ENCODE results near the gene XPNPEP2. TPM values are rescaled to one million over a fixed set of nuclear protein-coding genes. Genes with fewer than 3 reads are reported as not detected.

The XPNPEP2 gene
- total RNA-seq, 1 experiment from 2014 or later, result not detected

DNA sequence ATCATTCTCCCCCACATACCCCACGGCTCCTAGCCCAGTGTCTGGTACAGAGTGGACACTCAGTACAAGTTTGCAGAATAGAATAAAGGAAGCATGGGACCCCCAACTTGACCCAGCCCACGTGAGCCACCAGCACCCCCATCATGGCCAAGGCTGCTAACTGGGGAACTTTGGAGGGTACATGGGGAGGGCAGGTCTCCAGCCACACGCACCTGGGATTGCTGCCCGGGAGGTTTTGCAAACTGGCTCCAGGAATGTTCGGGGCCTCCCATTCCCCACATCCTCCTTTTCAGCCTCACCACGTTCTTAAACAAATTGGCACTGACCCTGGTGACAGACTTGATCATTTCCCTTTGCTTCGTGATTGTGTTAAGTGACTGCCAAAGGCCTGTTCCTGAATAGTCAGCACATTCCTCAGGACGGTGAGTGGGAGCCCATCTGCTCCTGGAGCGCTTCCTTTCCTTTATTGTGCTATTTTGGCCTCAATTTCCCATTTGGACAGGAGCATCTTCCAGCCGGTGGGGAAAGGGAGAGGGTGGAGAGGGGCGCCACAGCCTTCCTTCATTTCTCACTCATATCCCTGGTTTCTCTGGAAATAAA lies 18.7 kb upstream of the XPNPEP2 start:
- TF ChIP-seq CTCF (IDR thresholded peaks at IDR 0.05; ENCODE audit: unreplicated experiment), result no peak
- no peaks in the 10 kb centered on the region for H3K4me1 Mint-ChIP-seq (ENCODE audit: low read depth, unreplicated experiment)
- no peak overlapping the region for H3K27ac Mint-ChIP-seq (ENCODE audit: unreplicated experiment)
- peaks cover 72% of the 10 kb centered on the region for H3K27me3 Mint-ChIP-seq (ENCODE audit: unreplicated experiment)
- CTCF ChIA-PET, result no interaction called here
- intact Hi-C loops (cut with micrococcal nuclease; ENCODE audit: unreplicated experiment), result no loop called here
- no peaks in the 10 kb centered on the region for H3K9me3 Mint-ChIP-seq (ENCODE audit: low read depth, unreplicated experiment)
- H3K4me3 Mint-ChIP-seq (ENCODE audit: low read depth, unreplicated experiment), result no peak overlapping the region
- no TSS peak for BruUV-seq (replicated peaks)
- no peak for DNase-seq
- H3K36me3 Mint-ChIP-seq (ENCODE audit: insufficient read depth, unreplicated experiment), result no peaks in the 10 kb centered on the region

DNA sequence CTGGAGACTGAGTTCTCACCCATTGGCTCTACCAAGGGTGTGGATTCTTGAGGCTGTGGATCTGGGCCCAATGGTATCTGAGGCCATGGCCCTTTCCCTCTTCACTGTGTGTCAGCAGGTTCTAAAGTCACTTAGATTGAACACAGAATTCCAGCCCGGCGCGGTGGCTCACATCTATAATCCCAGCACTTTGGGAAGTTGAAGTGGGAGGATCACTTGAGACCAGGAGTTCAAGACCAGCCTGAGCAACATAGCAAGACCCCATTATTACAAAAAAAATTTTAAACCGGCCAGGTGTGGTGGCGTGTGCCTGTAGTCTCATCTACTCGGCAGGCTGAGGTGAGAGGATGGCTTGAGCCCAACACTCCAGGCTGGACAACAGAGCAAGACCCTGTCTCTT lies 18.0 kb upstream of the XPNPEP2 start:
- H3K27me3 Mint-ChIP-seq (ENCODE audit: unreplicated experiment), result peaks cover 73% of the 10 kb centered on the region
- CTCF ChIA-PET, result no interaction called here
- H3K9me3 Mint-ChIP-seq (ENCODE audit: low read depth, unreplicated experiment), result no peaks in the 10 kb centered on the region
- no peak overlapping the region for H3K27ac Mint-ChIP-seq (ENCODE audit: unreplicated experiment)
- no peak for TF ChIP-seq CTCF (IDR thresholded peaks at IDR 0.05; ENCODE audit: unreplicated experiment)
- no TSS peak for BruUV-seq (replicated peaks)
- DNase-seq, result no peak
- H3K4me3 Mint-ChIP-seq (ENCODE audit: low read depth, unreplicated experiment), result no peak overlapping the region
- intact Hi-C loops (cut with micrococcal nuclease; ENCODE audit: unreplicated experiment), result no loop called here
- no peaks in the 10 kb centered on the region for H3K4me1 Mint-ChIP-seq (ENCODE audit: low read depth, unreplicated experiment)
- H3K36me3 Mint-ChIP-seq (ENCODE audit: insufficient read depth, unreplicated experiment), result no peaks in the 10 kb centered on the region

GRCh38 chrX:129721414-129721813 lies 17.4 kb upstream of the XPNPEP2 start:
- H3K9me3 Mint-ChIP-seq (ENCODE audit: low read depth, unreplicated experiment), result no peaks in the 10 kb centered on the region
- CTCF ChIA-PET, result no interaction called here
- intact Hi-C loops (cut with micrococcal nuclease; ENCODE audit: unreplicated experiment), result no loop called here
- peaks cover 68% of the 10 kb centered on the region for H3K27me3 Mint-ChIP-seq (ENCODE audit: unreplicated experiment)
- H3K36me3 Mint-ChIP-seq (ENCODE audit: insufficient read depth, unreplicated experiment), result no peaks in the 10 kb centered on the region
- no peaks in the 10 kb centered on the region for H3K4me1 Mint-ChIP-seq (ENCODE audit: low read depth, unreplicated experiment)
- no peak for TF ChIP-seq CTCF (IDR thresholded peaks at IDR 0.05; ENCODE audit: unreplicated experiment)
- H3K27ac Mint-ChIP-seq (ENCODE audit: unreplicated experiment), result no peak overlapping the region
- H3K4me3 Mint-ChIP-seq (ENCODE audit: low read depth, unreplicated experiment), result no peak overlapping the region
- no TSS peak for BruUV-seq (replicated peaks)
- DNase-seq, result no peak

GRCh38 chrX:129721870-129722269 lies 16.9 kb upstream of the XPNPEP2 start:
- intact Hi-C loops (cut with micrococcal nuclease; ENCODE audit: unreplicated experiment), result no loop called here
- Mint-ChIP-seq H3K27ac (ENCODE audit: unreplicated experiment) (no peak overlapping the region), H3K9me3 (ENCODE audit: low read depth, unreplicated experiment) (no peaks in the 10 kb centered on the region), H3K27me3 (ENCODE audit: unreplicated experiment) (peaks cover 68% of the 10 kb centered on the region), H3K4me1 (ENCODE audit: low read depth, unreplicated experiment) (no peaks in the 10 kb centered on the region), H3K36me3 (ENCODE audit: insufficient read depth, unreplicated experiment) (no peaks in the 10 kb centered on the region), H3K4me3 (ENCODE audit: low read depth, unreplicated experiment) (no peak overlapping the region)
- BruUV-seq (replicated peaks), result no TSS peak
- CTCF ChIA-PET, result no interaction called here
- no peak for DNase-seq
- TF ChIP-seq CTCF (IDR thresholded peaks at IDR 0.05; ENCODE audit: unreplicated experiment), result no peak
